GM06990 (cell line): ENCODE data around the gene EDA2R.

ENCODE experiments used
- DNase-seq: peaks from one replicate; pipeline ENCODE4 v3.0.0-alpha.2; 2011; ENCODE audit not compliant: insufficient read length; ENCODE audit errors: extremely low read depth
- H3K27me3 ChIP-seq: replicated peaks from 2 replicates; pipeline ENCODE4 v1.6.0; 2011; ENCODE audit warnings: low read length; ENCODE audit not compliant: control insufficient read depth, insufficient read depth
- H3K36me3 ChIP-seq: 2 replicates; pipeline ENCODE4 v1.5.1; 2011; ENCODE audit warnings: low read length; ENCODE audit not compliant: control insufficient read depth, insufficient read depth
- H3K4me3 ChIP-seq: replicated peaks from 2 replicates; pipeline ENCODE4 v1.5.1; 2011; ENCODE audit warnings: low read depth, mild to moderate bottlenecking, control low read depth, low read length
- TF ChIP-seq, protein P1 (sequence below): IDR thresholded peaks from 2 replicates; pipeline ENCODE4 v1.5.1; 2011; ENCODE audit warnings: low read length, control low read depth, mild to moderate bottlenecking, inconsistent platforms; ENCODE audit not compliant: insufficient read depth, poor library complexity, severe bottlenecking

Gene EDA2R

DNA sequence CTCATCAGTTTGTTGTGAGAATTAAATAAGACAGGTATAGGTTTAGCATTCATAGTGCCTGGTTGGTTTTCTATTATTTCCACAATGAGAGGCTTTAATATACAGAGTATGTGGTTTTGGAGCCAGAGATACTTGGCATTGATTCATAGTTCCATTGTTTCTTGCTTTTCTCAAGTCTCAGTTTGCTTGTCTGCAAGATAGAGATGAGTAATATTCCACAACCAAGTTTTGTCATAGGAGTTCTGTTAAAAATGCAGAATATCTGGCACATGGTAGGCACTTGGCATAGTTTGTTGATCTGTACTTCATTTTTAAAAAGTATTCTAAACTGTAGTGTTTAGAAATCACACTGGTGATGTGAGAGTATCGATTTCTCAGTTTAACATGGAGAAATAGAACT is 37.5 kb upstream of the EDA2R start:
- no peak for DNase-seq
- Histone ChIP-seq H3K27me3 (no peaks in the 10 kb centered on the region), H3K36me3 (no peaks in the 10 kb centered on the region), H3K4me3 (no peak overlapping the region)
- TF ChIP-seq, protein P1, sequence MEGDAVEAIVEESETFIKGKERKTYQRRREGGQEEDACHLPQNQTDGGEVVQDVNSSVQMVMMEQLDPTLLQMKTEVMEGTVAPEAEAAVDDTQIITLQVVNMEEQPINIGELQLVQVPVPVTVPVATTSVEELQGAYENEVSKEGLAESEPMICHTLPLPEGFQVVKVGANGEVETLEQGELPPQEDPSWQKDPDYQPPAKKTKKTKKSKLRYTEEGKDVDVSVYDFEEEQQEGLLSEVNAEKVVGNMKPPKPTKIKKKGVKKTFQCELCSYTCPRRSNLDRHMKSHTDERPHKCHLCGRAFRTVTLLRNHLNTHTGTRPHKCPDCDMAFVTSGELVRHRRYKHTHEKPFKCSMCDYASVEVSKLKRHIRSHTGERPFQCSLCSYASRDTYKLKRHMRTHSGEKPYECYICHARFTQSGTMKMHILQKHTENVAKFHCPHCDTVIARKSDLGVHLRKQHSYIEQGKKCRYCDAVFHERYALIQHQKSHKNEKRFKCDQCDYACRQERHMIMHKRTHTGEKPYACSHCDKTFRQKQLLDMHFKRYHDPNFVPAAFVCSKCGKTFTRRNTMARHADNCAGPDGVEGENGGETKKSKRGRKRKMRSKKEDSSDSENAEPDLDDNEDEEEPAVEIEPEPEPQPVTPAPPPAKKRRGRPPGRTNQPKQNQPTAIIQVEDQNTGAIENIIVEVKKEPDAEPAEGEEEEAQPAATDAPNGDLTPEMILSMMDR: no peak

DNA sequence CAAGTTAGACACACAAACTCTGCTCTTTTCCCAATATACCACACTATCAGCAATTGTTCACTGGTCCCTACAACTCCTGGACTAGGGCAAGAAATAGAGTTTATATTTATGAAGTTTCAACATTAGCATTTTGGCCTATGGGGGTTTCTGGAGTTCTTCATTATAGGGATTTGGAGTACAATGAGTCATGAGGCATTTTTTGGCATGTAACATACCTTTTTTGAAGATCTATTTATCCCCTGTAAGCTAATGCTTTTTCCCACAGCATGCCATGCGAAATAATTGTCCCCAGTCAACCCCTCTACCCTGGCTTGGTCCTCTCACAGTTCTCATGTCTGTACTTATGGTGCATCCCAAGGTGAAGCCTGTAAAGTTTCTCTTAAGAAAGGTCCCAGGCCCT is 36.7 kb upstream of the EDA2R start:
- DNase-seq: no peak
- Histone ChIP-seq H3K4me3 (no peak overlapping the region), H3K36me3 (no peaks in the 10 kb centered on the region), H3K27me3 (no peaks in the 10 kb centered on the region)
- TF ChIP-seq, protein P1: no peak

DNA sequence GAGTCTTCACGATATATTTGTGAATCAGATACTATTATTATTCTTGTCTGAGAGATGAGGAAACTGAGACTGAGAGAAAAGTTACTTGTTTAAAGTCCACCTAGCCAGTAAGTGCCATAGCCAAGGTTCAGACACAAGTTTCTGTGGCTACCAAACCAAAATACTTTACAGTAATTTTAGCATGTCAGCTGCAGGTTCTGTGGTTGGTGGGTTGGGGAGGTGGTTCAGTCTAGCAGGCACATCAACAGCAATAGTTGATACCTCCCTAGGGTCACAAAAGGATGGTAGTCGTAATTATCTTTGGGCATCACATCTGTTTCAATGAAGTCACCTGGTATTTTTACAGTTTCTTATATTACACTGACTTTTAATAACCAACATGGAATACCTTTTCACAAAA is 35.6 kb upstream of the EDA2R start:
- Histone ChIP-seq H3K27me3 (no peaks in the 10 kb centered on the region), H3K36me3 (no peaks in the 10 kb centered on the region), H3K4me3 (no peak overlapping the region)
- TF ChIP-seq, protein P1: no peak
- DNase-seq: no peak

DNA sequence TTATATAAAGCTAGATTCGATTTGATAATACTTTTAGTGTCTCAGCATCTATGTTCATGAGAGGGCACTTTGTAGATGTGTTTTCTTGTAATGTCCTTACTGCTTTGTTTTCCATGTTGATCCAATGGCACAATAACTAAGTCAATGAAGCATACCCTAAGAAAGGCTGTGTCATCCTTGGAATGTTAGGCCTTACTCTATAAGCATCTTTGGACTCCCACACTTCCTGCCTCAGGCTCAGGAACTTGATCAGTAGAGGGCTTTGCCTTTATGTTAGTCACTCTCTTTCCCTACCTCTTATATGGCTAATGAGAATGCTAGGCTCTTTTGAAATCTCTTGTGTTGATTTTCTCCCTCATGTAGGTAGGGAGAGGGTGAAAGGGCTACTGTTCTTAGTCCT is 33.2 kb upstream of the EDA2R start:
- Histone ChIP-seq H3K27me3 (no peaks in the 10 kb centered on the region), H3K4me3 (no peak overlapping the region), H3K36me3 (no peaks in the 10 kb centered on the region)
- TF ChIP-seq, protein P1: no peak
- DNase-seq: no peak

DNA sequence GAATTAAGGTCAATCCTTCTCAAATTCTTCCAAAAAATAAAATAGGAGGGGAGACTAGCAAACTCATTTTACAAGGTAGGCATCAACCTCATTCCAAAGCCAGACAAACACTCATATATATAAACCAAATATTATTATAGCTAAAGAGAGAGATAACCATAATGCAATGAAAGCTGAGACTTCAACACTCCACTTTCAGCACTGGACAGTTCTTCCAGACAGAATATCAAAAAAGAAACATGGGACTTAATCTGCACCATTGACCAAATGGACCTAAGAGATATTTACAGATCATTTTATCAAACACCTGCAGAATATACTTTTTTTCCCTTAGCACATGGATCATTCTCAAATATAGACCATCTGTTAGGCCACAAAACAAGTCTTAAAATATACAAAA is 15.5 kb upstream of the EDA2R start:
- Histone ChIP-seq H3K36me3 (no peaks in the 10 kb centered on the region), H3K27me3 (no peaks in the 10 kb centered on the region), H3K4me3 (no peak overlapping the region)
- no peak for DNase-seq
- TF ChIP-seq, protein P1: no peak

DNA sequence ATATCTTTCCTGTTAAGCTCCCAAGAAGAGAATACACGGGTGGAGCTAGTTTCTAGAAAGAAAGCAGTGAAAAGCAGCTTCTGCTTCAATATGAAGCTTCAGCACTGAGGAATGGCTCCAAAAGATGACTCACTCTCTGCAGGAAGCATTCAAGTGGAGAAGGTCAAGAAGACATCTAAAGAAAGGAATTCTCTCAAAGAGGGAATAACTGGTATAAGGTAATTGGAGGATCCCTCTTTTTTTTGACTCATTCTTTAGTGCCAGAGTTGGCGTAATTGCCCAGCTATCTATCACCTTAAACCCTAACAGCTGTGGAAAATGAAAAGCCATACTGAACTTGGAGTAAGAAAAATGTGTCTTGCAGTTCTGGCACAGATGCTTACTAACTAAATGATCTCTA is 3.5 kb downstream of the EDA2R start:
- DNase-seq: no peak
- no peak overlapping the region for H3K4me3 ChIP-seq
- TF ChIP-seq, protein P1: no peak

More for the DNA sequence above, 3.5 kb downstream of the EDA2R start:
- no peaks in the 10 kb centered on the region for H3K36me3 ChIP-seq
- no peaks in the 10 kb centered on the region for H3K27me3 ChIP-seq
